A549 (cell line): Measurements from ENCODE around the gene RAN. TPM values are rescaled to one million over a fixed set of nuclear protein-coding genes. Genes with fewer than 3 reads are reported as not detected.

Source experiments
- ATAC-seq, 2 experiments: fragments of 200-7000 bp in 1 of 2; fragments of >200 bp in 1 of 2; cut with Nextera tagmentation in 1 of 2; cut with Tn5 transposase in 1 of 2; 3 replicates each; pipeline versions ENCODE4 v1.8.0 to v1.9.1; 2018 to 2020; ENCODE audit warnings: mild to moderate bottlenecking in 1 of 2, moderate library complexity in 1 of 2
- CTCF ChIA-PET: fragments of 300-600 bp; sonication (Branson Sonifier 250); formaldehyde crosslinking; extraction: SDS; loops from one replicate; lab custom pipeline; 2021; ENCODE audit warnings: antibody characterized with exemption, inconsistent platforms; lab: Yijun Ruan, JAX
- POLR2A ChIA-PET: fragments of 350-600 bp; formaldehyde crosslinking; extraction: SDS; loops from one replicate; lab custom pipeline; 2021; ENCODE audit warnings: antibody characterized with exemption, inconsistent platforms; lab: Yijun Ruan, JAX
- DNase-seq, 2 experiments: peaks; one replicate each; pipeline versions ENCODE4 v3.0.0 to v3.0.0-alpha.2; 2011 to 2016; ENCODE audit warnings: low read depth in 1 of 2, low spot score in 1 of 2
- FAIRE-seq: peaks from 2 replicates; lab custom pipeline; 2011; peaks lifted over from hg19 to GRCh38; lab: Jason Lieb, UNC
- H3K27ac ChIP-seq, 2 experiments: fragments of >200 bp; sonication (Bioruptor Twin); formaldehyde crosslinking; 3 replicates each; pipeline ENCODE4 v1.5.1; 2016 to 2017
- H3K4me1 ChIP-seq: fragments of >200 bp; sonication (Bioruptor Twin); formaldehyde crosslinking; 3 replicates; pipeline ENCODE4 v1.6.1; 2016
- H3K4me2 ChIP-seq: fragments of >200 bp; sonication (Bioruptor Twin); formaldehyde crosslinking; 3 replicates; pipeline ENCODE4 v1.6.1; 2016
- H3K4me3 ChIP-seq: fragments of >200 bp; sonication (Bioruptor Twin); formaldehyde crosslinking; 3 replicates; pipeline ENCODE4 v1.5.1; 2016
- H3K9me3 ChIP-seq: fragments of >200 bp; sonication (Bioruptor Twin); formaldehyde crosslinking; 3 replicates; pipeline ENCODE4 v1.6.1; 2016
- CBX2 ChIP-seq: fragments of 200-600 bp; sonication (generic); IDR thresholded peaks from 2 replicates; pipeline ENCODE4 v1.6.1; 2016; ENCODE audit warnings: low read depth, mild to moderate bottlenecking, borderline replicate concordance
- CEBPB ChIP-seq, 2 experiments: fragments of >200 bp in 1 of 2; sonication (Bioruptor Twin) in 1 of 2; formaldehyde crosslinking in 1 of 2; IDR thresholded peaks; 2 replicates each; pipeline ENCODE4 v1.6.1; 2012 to 2016
- CHD4 ChIP-seq: fragments of 200-600 bp; sonication (generic); IDR thresholded peaks from 2 replicates; pipeline ENCODE4 v1.6.1; 2016; ENCODE audit warnings: antibody characterized with exemption, mild to moderate bottlenecking, borderline replicate concordance
- CTCF ChIP-seq: fragments of >200 bp; sonication (Bioruptor Twin); formaldehyde crosslinking; IDR thresholded peaks from 3 replicates; pipeline ENCODE4 v1.5.1; 2016
- EHF ChIP-seq: fragments of 250-450 bp; sonication (Bioruptor Pico); IDR thresholded peaks from 2 replicates; pipeline ENCODE4 v1.5.0; 2020; ENCODE audit warnings: mild to moderate bottlenecking
- EHMT2 ChIP-seq: fragments of 200-600 bp; sonication (generic); IDR thresholded peaks from 2 replicates; pipeline ENCODE4 v1.6.1; 2016; ENCODE audit warnings: antibody characterized with exemption, low read depth, mild to moderate bottlenecking, moderate library complexity
- ELK1 ChIP-seq: fragments of 150-350 bp; IDR thresholded peaks from 2 replicates; pipeline ENCODE4 v1.6.1; 2014; ENCODE audit warnings: low read depth, mild to moderate bottlenecking, low read length
- ESRRA ChIP-seq: fragments of 150-350 bp; IDR thresholded peaks from 2 replicates; pipeline ENCODE4 v1.6.1; 2014; ENCODE audit warnings: mild to moderate bottlenecking, low read length, borderline replicate concordance
- HDAC2 ChIP-seq: fragments of 200-600 bp; sonication (generic); IDR thresholded peaks from 2 replicates; pipeline ENCODE4 v1.6.1; 2016
- HEYL ChIP-seq: fragments of 250-450 bp; sonication (Bioruptor Pico); IDR thresholded peaks from 2 replicates; pipeline ENCODE4 v1.8.0; 2021; ENCODE audit warnings: mild to moderate bottlenecking, moderate library complexity
- HOXA7 ChIP-seq: fragments of 250-450 bp; sonication (Bioruptor Pico); IDR thresholded peaks from 2 replicates; pipeline ENCODE4 v1.5.0; 2020; ENCODE audit warnings: mild to moderate bottlenecking, moderate library complexity
- JUN ChIP-seq, 2 experiments: fragments of >200 bp; sonication (Bioruptor Twin); formaldehyde crosslinking; IDR thresholded peaks; 2 replicates in 1 of 2; 3 replicates in 1 of 2; pipeline ENCODE4 v1.6.1; 2016 to 2017
- JUNB ChIP-seq: fragments of >200 bp; sonication (Bioruptor Twin); formaldehyde crosslinking; IDR thresholded peaks from 2 replicates; pipeline ENCODE4 v1.6.1; 2016
- KDM1A ChIP-seq: fragments of 200-600 bp; sonication (generic); IDR thresholded peaks from 2 replicates; pipeline ENCODE4 v1.6.1; 2016; ENCODE audit warnings: low read depth, mild to moderate bottlenecking
- NFE2L2 ChIP-seq: fragments of 150-350 bp; conservative IDR thresholded peaks from 2 replicates; pipeline ENCODE4 v1.6.1; 2014; ENCODE audit warnings: low read length
- NR3C1 ChIP-seq: fragments of >200 bp; sonication (Bioruptor Twin); formaldehyde crosslinking; IDR thresholded peaks from 3 replicates; pipeline ENCODE4 v1.6.1; 2017
- POLR2A ChIP-seq: IDR thresholded peaks from 2 replicates; pipeline ENCODE4 v1.6.1; 2012; ENCODE audit warnings: mild to moderate bottlenecking, low read length
- RAD21 ChIP-seq, 2 experiments: fragments of >200 bp in 1 of 2; sonication (Bioruptor Twin) in 1 of 2; formaldehyde crosslinking in 1 of 2; IDR thresholded peaks in 1 of 2; conservative IDR thresholded peaks in 1 of 2; 2 replicates in 1 of 2; 3 replicates in 1 of 2; pipeline ENCODE4 v1.6.1; 2012 to 2018; ENCODE audit warnings: inconsistent platforms in 1 of 2
- RCOR1 ChIP-seq: fragments of 150-350 bp; IDR thresholded peaks from 2 replicates; pipeline ENCODE4 v1.6.1; 2014; ENCODE audit warnings: antibody characterized with exemption, low read length, low read depth
- REST ChIP-seq: fragments of 200-600 bp; sonication (generic); IDR thresholded peaks from 2 replicates; pipeline ENCODE4 v1.6.1; 2016; ENCODE audit warnings: antibody characterized with exemption, mild to moderate bottlenecking, moderate library complexity
- RNF2 ChIP-seq: fragments of 200-600 bp; sonication (generic); IDR thresholded peaks from 2 replicates; pipeline ENCODE4 v1.6.1; 2016; ENCODE audit warnings: low read depth, mild to moderate bottlenecking, antibody characterized with exemption, moderate library complexity, borderline replicate concordance
- SMC3 ChIP-seq: fragments of >200 bp; sonication (Bioruptor Twin); formaldehyde crosslinking; IDR thresholded peaks from 3 replicates; pipeline ENCODE4 v1.6.1; 2018; ENCODE audit warnings: inconsistent platforms
- ZFP36 ChIP-seq: fragments of 450-650 bp; IDR thresholded peaks from 2 replicates; pipeline ENCODE4 v1.6.1; 2014; ENCODE audit warnings: borderline replicate concordance; ENCODE audit not compliant: partially characterized antibody
- WGBS: methylation state at CpG from one replicate; pipeline ENCODE4 v1.1.6; 2017; ENCODE audit errors: missing lambda C conversion rate; 5-methylcytosine and 5-hydroxymethylcytosine counted together
- polyA plus RNA-seq, 4 experiments: library from polyadenylated mRNA; depleted of rRNA in 3 of 4; stranded (reverse); fragments of >200 nt; fragmentation: RNase III in 1 of 4; extraction: RNeasy Plus Mini Kit Qiagen cat#74134 plus additional on column Dnase treatment in 1 of 4; gene quantifications; 2 replicates in 3 of 4; 3 replicates in 1 of 4; pipeline ENCODE4 v1.2.3, GENCODE V29; 2011 to 2017
- TF ChIP-seq, protein P1 (sequence below): IDR thresholded peaks from 2 replicates; pipeline ENCODE4 v1.6.1; 2012; ENCODE audit warnings: low read depth, borderline replicate concordance

Gene RAN
- polyA plus RNA-seq, 2 of the 4 experiments (the other 2 are of a cell fraction): 1,941 to 3,303 TPM

GRCh38 chr12:130909111-130909510, 37.2 kb downstream of the RAN start:
- H3K9me3 ChIP-seq: peaks cover 10% of the 10 kb centered on the region
- no peak overlapping the region for H3K4me3 ChIP-seq
- WGBS: 24% methylated on average over 4 of the region's 4 CpGs
- ChIA-PET POLR2A (no interaction called here), CTCF (no interaction called here)
- FAIRE-seq (no peak), ATAC-seq (no peak), DNase-seq (no peak)
- no peak for TF ChIP-seq HDAC2
- no peaks in the 10 kb centered on the region for H3K4me1 ChIP-seq
- no peak overlapping the region for H3K27ac ChIP-seq
- H3K4me2 ChIP-seq: no peak overlapping the region

GRCh38 chr12:130911193-130911592, 39.3 kb downstream of the RAN start:
- POLR2A ChIA-PET: no interaction called here
- no peak overlapping the region for H3K27ac ChIP-seq
- no peak for TF ChIP-seq ELK1
- TF ChIP-seq ESRRA: no peak
- no peak for TF ChIP-seq RNF2
- no peak for TF ChIP-seq CBX2
- no peak for TF ChIP-seq KDM1A
- TF ChIP-seq RAD21 (conservative IDR thresholded peaks at IDR 0.05 in 1 of 2, IDR thresholded peaks at IDR 0.05 in 1 of 2): no peak
- TF ChIP-seq HEYL (CRISPR knock-in tag): no peak
- no peak for TF ChIP-seq CHD4
- no peak for TF ChIP-seq POLR2A
- no peak for TF ChIP-seq RCOR1
- TF ChIP-seq SMC3: no peak
- no peak for TF ChIP-seq NR3C1
- no peak for TF ChIP-seq REST
- H3K4me2 ChIP-seq: no peak overlapping the region
- ATAC-seq: no peak
- no peak overlapping the region for H3K4me3 ChIP-seq
- FAIRE-seq: no peak
- DNase-seq: no peak
- peaks cover 4% of the 10 kb centered on the region; the same call in 1 of the 3 replicates for H3K4me1 ChIP-seq
- CTCF ChIA-PET: no interaction called here
- H3K9me3 ChIP-seq: peaks cover 10% of the 10 kb centered on the region
- 6% methylated on average over 1 of the region's 1 CpG for WGBS

DNA sequence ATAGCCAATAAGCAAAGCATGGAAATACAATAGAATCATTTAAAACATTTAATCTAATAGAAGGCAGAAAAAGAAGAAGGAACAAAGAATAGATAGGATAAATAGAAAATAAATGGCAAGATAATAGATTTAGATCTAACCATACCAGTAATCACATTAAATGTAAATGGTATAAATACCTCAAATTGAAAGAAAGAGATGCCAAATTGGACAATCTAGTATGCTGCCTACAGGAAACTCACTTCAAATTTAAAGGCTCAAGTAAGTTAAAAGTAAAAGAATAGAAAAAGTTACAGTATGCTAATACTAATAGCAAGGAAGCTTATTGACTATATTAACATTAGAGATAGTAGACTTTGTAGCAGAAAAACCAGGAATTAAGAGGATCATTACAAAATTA, 40.1 kb downstream of the RAN start:
- Histone ChIP-seq H3K4me2 (no peak overlapping the region), H3K4me3 (no peak overlapping the region), H3K27ac (no peak overlapping the region), H3K4me1 (peaks cover 4% of the 10 kb centered on the region; the same call in 1 of the 3 replicates), H3K9me3 (peaks cover 10% of the 10 kb centered on the region)
- ChIA-PET POLR2A (no interaction called here), CTCF (no interaction called here)
- no peak for TF ChIP-seq EHMT2
- FAIRE-seq (no peak), DNase-seq (no peak), ATAC-seq (no peak)

- DNase-seq (peak; percentile 56 to 74), FAIRE-seq (no peak), ATAC-seq (peak; percentile 48 to 90; a peak in 5 of 6 replicates)
- Histone ChIP-seq H3K4me1 (peaks cover 15% of the 10 kb centered on the region; the same call in 1 of the 3 replicates), H3K4me3 (peak overlapping the region; percentile 21; the same call in 1 of the 3 replicates), H3K27ac (no peak overlapping the region), H3K9me3 (no peaks in the 10 kb centered on the region; the same call in 1 of the 3 replicates), H3K4me2 (peak overlapping the region; percentile 76)
- ChIA-PET CTCF (interaction anchor here (0.6 to 4.3 kb wide), 32 partner anchors 8 to 1022 kb away, joined by 3 to 45 read pairs (median 4); no protein-coding TSS in a partner anchor), POLR2A (no interaction called here)
- WGBS: 20% methylated on average over 27 of the region's 37 CpGs
- TF ChIP-seq CEBPB (IDR thresholded peaks at IDR 0.05) (peak; percentile 95 to 99), NFE2L2 (no peak), ZFP36 (no peak), EHF (CRISPR knock-in tag) (no peak), SMC3 (peak; percentile 85), HOXA7 (CRISPR knock-in tag) (no peak), CTCF (peak; percentile 92), JUNB (no peak), JUN (IDR thresholded peaks at IDR 0.05) (no peak), RAD21 (conservative IDR thresholded peaks at IDR 0.05 in 1 of 2, IDR thresholded peaks at IDR 0.05 in 1 of 2) (peak; percentile 97)
- TF ChIP-seq, protein P1, sequence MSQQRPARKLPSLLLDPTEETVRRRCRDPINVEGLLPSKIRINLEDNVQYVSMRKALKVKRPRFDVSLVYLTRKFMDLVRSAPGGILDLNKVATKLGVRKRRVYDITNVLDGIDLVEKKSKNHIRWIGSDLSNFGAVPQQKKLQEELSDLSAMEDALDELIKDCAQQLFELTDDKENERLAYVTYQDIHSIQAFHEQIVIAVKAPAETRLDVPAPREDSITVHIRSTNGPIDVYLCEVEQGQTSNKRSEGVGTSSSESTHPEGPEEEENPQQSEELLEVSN: no peak
Observed at GRCh38 chr12:130916241-130916911, 44.5 kb downstream of the RAN start.
